KG1 (cell line): Measurements from ENCODE around the gene SLC35G3.
"Not testable (repeated sequence)": the region's sequence is repeated elsewhere in the genome, so short reads cannot be mapped to it uniquely, and the experiment has no call there.

Experiments
- DNase-seq: peaks from one replicate; lab custom pipeline; 2025; lab: John Stamatoyannopoulos, UW

SLC35G3 gene

GRCh38 chr17:35194001-35194400 is at the start of gene SLC35G3:
TSS of gene SLC35G3 (minus strand) at chr17:35194393. CDS start at chr17:35194307, 86 bp downstream.
- DNase-seq = not testable (repeated sequence)

- DNase-seq = peak; percentile 8
Observed at GRCh38 chr17:35243561-35244340, 49.6 kb upstream of the SLC35G3 start.

GRCh38 chr17:35242805-35243560 is 48.8 kb upstream of the SLC35G3 start, which contains the start of gene SLFN5:
TSS of gene SLFN5 (plus strand) at chr17:35243072. CDS start at chr17:35258691, 15,619 bp downstream.
- DNase-seq = peak; percentile 11

GRCh38 chr17:35242158-35242804 is 48.1 kb upstream of the SLC35G3 start:
- DNase-seq = peak; percentile 29

GRCh38 chr17:35241520-35241919 is 47.3 kb upstream of the SLC35G3 start:
- DNase-seq = no peak

GRCh38 chr17:35240861-35241260 is 46.7 kb upstream of the SLC35G3 start:
- DNase-seq = no peak

GRCh38 chr17:35239823-35240222 is 45.6 kb upstream of the SLC35G3 start:
- no peak for DNase-seq

- no peak for DNase-seq
Observed at GRCh38 chr17:35238821-35239220, 44.6 kb upstream of the SLC35G3 start.

GRCh38 chr17:35236821-35237220 is 42.6 kb upstream of the SLC35G3 start:
- DNase-seq = no peak

- DNase-seq = no peak
Observed at GRCh38 chr17:35235917-35236316, 41.7 kb upstream of the SLC35G3 start.

- DNase-seq = no peak
Observed at GRCh38 chr17:35235289-35235688, 41.1 kb upstream of the SLC35G3 start.

GRCh38 chr17:35234315-35234714 is 40.1 kb upstream of the SLC35G3 start:
- DNase-seq = not testable (repeated sequence)

GRCh38 chr17:35229638-35230037 is 35.4 kb upstream of the SLC35G3 start:
- no peak for DNase-seq

GRCh38 chr17:35227546-35227945 is 33.4 kb upstream of the SLC35G3 start:
- DNase-seq = no peak

- no peak for DNase-seq
Observed at GRCh38 chr17:35224436-35224835, 30.2 kb upstream of the SLC35G3 start.

GRCh38 chr17:35222452-35222851 is 28.3 kb upstream of the SLC35G3 start:
- DNase-seq = no peak

GRCh38 chr17:35218915-35219314 is 24.7 kb upstream of the SLC35G3 start:
- DNase-seq = no peak

GRCh38 chr17:35217107-35217506 is 22.9 kb upstream of the SLC35G3 start:
- no peak for DNase-seq

GRCh38 chr17:35214631-35215273 is 20.6 kb upstream of the SLC35G3 start:
- DNase-seq = no peak

GRCh38 chr17:35214192-35214591 is 20.0 kb upstream of the SLC35G3 start:
- peak; percentile 39 for DNase-seq

GRCh38 chr17:35213412-35213940 is 19.3 kb upstream of the SLC35G3 start:
- no peak for DNase-seq

- DNase-seq = no peak
Observed at GRCh38 chr17:35212668-35213067, 18.5 kb upstream of the SLC35G3 start.
